Measurements from ENCODE around the gene ATP2B2.

Gene ATP2B2

DNA sequence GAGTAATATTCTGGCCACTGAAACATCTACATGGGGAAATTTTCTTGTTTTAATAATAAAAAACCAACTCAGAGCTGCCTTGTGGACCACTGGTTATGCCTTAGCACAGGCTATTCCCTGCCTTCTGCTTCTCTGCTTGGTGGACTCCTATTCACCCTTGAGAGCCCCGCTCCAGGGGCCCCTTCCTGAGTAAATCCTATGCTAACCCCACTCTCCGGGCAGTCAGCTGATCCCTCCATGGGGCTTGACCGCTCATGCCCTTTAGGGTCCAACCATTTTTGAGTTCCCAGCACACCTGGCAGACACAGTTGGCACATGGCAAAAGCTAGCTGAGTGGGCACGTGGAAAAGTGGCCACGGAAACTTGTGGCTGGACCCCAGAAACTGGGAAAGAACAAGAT is 38.2 kb downstream of the ATP2B2 start:
- TF ChIP-seq OSR1 (CRISPR knock-in tag; IDR thresholded peaks at IDR 0.05): no peak
- no peak for ATAC-seq

DNA sequence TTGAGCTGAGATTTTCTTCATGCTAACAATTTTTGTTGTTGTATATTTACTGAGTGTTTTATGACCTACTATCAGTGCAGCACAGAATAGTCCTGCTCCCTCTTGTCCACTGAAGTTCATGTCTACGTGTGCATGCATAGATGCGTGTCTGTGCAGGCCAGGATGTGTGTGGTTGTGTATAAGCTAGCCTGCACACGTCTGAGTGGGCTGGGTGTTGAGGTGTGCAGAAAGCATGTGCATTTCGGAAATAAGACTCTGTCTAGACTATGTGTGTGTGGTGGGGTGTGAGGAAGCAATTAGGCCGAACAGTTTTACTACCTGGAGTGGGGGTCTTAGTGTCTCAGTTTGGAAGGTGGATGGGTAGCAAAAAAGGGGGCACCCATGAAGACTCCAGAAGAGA is 39.2 kb downstream of the ATP2B2 start:
- TF ChIP-seq CSDC2 (CRISPR knock-in tag; IDR thresholded peaks at IDR 0.05) (no peak), ZFP30 (CRISPR knock-in tag; IDR thresholded peaks at IDR 0.05) (no peak)
- TF ChIP-seq, protein P1, sequence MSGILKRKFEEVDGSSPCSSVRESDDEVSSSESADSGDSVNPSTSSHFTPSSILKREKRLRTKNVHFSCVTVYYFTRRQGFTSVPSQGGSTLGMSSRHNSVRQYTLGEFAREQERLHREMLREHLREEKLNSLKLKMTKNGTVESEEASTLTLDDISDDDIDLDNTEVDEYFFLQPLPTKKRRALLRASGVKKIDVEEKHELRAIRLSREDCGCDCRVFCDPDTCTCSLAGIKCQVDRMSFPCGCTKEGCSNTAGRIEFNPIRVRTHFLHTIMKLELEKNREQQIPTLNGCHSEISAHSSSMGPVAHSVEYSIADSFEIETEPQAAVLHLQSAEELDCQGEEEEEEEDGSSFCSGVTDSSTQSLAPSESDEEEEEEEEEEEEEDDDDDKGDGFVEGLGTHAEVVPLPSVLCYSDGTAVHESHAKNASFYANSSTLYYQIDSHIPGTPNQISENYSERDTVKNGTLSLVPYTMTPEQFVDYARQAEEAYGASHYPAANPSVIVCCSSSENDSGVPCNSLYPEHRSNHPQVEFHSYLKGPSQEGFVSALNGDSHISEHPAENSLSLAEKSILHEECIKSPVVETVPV (CRISPR knock-in tag; IDR thresholded peaks at IDR 0.05): no peak
- no peak for ATAC-seq

- ATAC-seq: no peak
- TF ChIP-seq, protein P1 (CRISPR knock-in tag; IDR thresholded peaks at IDR 0.05): no peak
These were observed 40.2 kb downstream of the ATP2B2 start for GRCh38 chr3:10465161-10465560.

- TF ChIP-seq ZNF70 (CRISPR knock-in tag; IDR thresholded peaks at IDR 0.05): no peak
- TF ChIP-seq RARB (CRISPR knock-in tag; IDR thresholded peaks at IDR 0.05): no peak
- no peak for TF ChIP-seq TOX (CRISPR knock-in tag; IDR thresholded peaks at IDR 0.05; ENCODE audit: borderline replicate concordance)
- no peak for TF ChIP-seq BACH2 (CRISPR knock-in tag; IDR thresholded peaks at IDR 0.05; ENCODE audit: borderline replicate concordance)
- TF ChIP-seq ARNTL (CRISPR knock-in tag; IDR thresholded peaks at IDR 0.05; ENCODE audit: borderline replicate concordance, low read depth): no peak
- TF ChIP-seq ZNF8 (CRISPR knock-in tag; IDR thresholded peaks at IDR 0.05): no peak
- TF ChIP-seq, protein P1 (CRISPR knock-in tag; IDR thresholded peaks at IDR 0.05): no peak
- no peak for TF ChIP-seq PPARA (CRISPR knock-in tag; IDR thresholded peaks at IDR 0.05; ENCODE audit: borderline replicate concordance)
- TF ChIP-seq ZNF565 (CRISPR knock-in tag; conservative IDR thresholded peaks at IDR 0.05; ENCODE audit: low read depth): no peak
- TF ChIP-seq ZC3H10 (CRISPR knock-in tag; IDR thresholded peaks at IDR 0.05): no peak
- no peak for ATAC-seq
These were observed 41.6 kb downstream of the ATP2B2 start for GRCh38 chr3:10463533-10464434.

DNA sequence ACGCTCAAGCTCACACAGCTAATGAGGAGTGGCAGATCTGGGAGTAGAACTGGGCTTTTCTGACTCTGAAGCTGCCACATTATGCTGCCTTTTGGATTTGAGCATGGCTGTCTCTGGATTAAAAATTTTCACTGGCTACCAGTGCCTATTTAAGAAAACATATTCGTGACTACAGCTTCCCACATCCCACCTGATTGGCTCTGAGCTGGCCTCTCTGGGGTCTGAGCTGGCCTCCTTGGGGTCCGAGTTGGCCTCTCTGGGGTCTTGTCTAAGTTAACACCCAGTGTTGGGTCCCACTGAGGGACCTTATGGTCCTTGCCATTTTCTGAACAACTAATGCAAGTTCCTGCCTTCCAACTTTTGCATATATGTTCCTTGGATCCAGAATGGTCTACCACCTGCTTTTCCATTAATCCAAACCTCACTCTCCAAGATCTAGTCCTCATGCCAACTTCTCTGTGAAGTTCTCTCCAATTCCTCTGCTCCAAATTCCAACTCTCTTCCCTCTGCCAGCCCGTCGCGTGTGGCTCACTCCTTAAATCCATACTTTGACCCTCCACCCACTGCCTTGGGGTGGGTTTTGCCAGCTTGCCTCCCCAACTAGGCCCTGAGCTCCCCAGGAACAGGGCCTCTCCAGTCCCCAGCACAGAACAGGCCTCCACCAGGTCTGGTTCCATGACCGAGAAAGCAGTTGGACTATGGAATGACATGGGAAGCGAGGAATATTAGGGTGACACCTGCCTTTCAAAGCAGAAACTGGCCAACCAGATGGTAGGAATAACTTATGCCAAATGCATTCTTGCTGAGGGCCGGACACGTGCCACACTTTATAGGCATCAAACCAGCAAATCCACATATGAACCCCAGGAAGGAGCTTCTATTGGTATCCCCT is 42.5 kb downstream of the ATP2B2 start:
- no peak for ATAC-seq
- TF ChIP-seq ZC3H10 (CRISPR knock-in tag; IDR thresholded peaks at IDR 0.05) (no peak), RARB (CRISPR knock-in tag; IDR thresholded peaks at IDR 0.05) (no peak), OSR1 (CRISPR knock-in tag; IDR thresholded peaks at IDR 0.05) (no peak), ZFP3 (CRISPR knock-in tag; IDR thresholded peaks at IDR 0.05) (no peak), PPARA (CRISPR knock-in tag; IDR thresholded peaks at IDR 0.05; ENCODE audit: borderline replicate concordance) (no peak), SNAI2 (CRISPR knock-in tag; IDR thresholded peaks at IDR 0.05) (no peak), BACH2 (CRISPR knock-in tag; IDR thresholded peaks at IDR 0.05; ENCODE audit: borderline replicate concordance) (no peak), TOX (CRISPR knock-in tag; IDR thresholded peaks at IDR 0.05; ENCODE audit: borderline replicate concordance) (no peak), PATZ1 (CRISPR knock-in tag; IDR thresholded peaks at IDR 0.05; ENCODE audit: borderline replicate concordance) (no peak), CREB5 (CRISPR knock-in tag; IDR thresholded peaks at IDR 0.05; ENCODE audit: low read depth) (no peak), CSDC2 (CRISPR knock-in tag; IDR thresholded peaks at IDR 0.05) (no peak)
- TF ChIP-seq, protein P2, sequence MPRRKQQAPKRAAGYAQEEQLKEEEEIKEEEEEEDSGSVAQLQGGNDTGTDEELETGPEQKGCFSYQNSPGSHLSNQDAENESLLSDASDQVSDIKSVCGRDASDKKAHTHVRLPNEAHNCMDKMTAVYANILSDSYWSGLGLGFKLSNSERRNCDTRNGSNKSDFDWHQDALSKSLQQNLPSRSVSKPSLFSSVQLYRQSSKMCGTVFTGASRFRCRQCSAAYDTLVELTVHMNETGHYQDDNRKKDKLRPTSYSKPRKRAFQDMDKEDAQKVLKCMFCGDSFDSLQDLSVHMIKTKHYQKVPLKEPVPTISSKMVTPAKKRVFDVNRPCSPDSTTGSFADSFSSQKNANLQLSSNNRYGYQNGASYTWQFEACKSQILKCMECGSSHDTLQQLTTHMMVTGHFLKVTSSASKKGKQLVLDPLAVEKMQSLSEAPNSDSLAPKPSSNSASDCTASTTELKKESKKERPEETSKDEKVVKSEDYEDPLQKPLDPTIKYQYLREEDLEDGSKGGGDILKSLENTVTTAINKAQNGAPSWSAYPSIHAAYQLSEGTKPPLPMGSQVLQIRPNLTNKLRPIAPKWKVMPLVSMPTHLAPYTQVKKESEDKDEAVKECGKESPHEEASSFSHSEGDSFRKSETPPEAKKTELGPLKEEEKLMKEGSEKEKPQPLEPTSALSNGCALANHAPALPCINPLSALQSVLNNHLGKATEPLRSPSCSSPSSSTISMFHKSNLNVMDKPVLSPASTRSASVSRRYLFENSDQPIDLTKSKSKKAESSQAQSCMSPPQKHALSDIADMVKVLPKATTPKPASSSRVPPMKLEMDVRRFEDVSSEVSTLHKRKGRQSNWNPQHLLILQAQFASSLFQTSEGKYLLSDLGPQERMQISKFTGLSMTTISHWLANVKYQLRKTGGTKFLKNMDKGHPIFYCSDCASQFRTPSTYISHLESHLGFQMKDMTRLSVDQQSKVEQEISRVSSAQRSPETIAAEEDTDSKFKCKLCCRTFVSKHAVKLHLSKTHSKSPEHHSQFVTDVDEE (CRISPR knock-in tag; IDR thresholded peaks at IDR 0.05): no peak
- TF ChIP-seq, protein P1 (CRISPR knock-in tag; IDR thresholded peaks at IDR 0.05): no peak

Measured in SK-N-SH treated with all-trans-retinoic acid at 6 μM for 48 hours (cell line).